ENCODE measurements around the gene IGSF21. TPM values are rescaled to one million over a fixed set of nuclear protein-coding genes. Genes with fewer than 3 reads are reported as not detected.

Gene IGSF21
- total RNA-seq, 1 donor from 2014 or later = 1.3 TPM

GRCh38 chr1:18264450-18265039 is 156.9 kb downstream of the IGSF21 start:
- Mint-ChIP-seq H3K27me3 (ENCODE audit: unreplicated experiment) (peaks cover 3% of the 10 kb centered on the region), H3K9me3 (ENCODE audit: unreplicated experiment) (no peaks in the 10 kb centered on the region), H3K36me3 (ENCODE audit: unreplicated experiment) (no peaks in the 10 kb centered on the region), H3K4me1 (ENCODE audit: low read depth, unreplicated experiment) (peaks cover 2% of the 10 kb centered on the region), H3K27ac (ENCODE audit: unreplicated experiment) (no peak overlapping the region), H3K4me3 (ENCODE audit: unreplicated experiment) (no peak overlapping the region)
- TF ChIP-seq, protein P1, sequence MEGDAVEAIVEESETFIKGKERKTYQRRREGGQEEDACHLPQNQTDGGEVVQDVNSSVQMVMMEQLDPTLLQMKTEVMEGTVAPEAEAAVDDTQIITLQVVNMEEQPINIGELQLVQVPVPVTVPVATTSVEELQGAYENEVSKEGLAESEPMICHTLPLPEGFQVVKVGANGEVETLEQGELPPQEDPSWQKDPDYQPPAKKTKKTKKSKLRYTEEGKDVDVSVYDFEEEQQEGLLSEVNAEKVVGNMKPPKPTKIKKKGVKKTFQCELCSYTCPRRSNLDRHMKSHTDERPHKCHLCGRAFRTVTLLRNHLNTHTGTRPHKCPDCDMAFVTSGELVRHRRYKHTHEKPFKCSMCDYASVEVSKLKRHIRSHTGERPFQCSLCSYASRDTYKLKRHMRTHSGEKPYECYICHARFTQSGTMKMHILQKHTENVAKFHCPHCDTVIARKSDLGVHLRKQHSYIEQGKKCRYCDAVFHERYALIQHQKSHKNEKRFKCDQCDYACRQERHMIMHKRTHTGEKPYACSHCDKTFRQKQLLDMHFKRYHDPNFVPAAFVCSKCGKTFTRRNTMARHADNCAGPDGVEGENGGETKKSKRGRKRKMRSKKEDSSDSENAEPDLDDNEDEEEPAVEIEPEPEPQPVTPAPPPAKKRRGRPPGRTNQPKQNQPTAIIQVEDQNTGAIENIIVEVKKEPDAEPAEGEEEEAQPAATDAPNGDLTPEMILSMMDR (IDR thresholded peaks at IDR 0.05; ENCODE audit: partially characterized antibody, unreplicated experiment) = no peak
- no peak for DNase-seq

DNA sequence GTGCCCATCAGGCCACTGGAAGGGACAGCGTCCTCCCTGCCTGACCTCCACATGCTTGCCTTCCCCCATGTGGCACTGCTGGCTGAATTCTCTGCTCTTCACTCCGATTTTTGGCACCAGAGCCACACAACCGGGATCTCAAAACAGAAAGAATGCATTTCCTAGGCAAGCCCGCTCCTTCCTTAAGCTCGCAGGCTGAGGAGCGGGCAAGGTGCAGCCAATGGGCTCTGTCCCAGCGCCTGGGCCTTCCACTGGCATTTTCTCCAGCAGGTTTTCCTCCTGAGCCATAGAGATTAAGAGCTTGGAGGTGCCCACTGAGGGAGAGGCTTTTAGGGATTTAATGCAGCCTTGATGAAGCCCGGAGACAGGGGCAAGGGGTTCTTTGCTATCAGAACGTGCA is 158.0 kb downstream of the IGSF21 start:
- Mint-ChIP-seq H3K27me3 (ENCODE audit: unreplicated experiment) (peaks cover 4% of the 10 kb centered on the region), H3K4me3 (ENCODE audit: unreplicated experiment) (no peak overlapping the region), H3K27ac (ENCODE audit: unreplicated experiment) (no peak overlapping the region), H3K9me3 (ENCODE audit: unreplicated experiment) (peaks cover 2% of the 10 kb centered on the region), H3K36me3 (ENCODE audit: unreplicated experiment) (no peaks in the 10 kb centered on the region), H3K4me1 (ENCODE audit: low read depth, unreplicated experiment) (peaks cover 2% of the 10 kb centered on the region)
- TF ChIP-seq, protein P1 (IDR thresholded peaks at IDR 0.05; ENCODE audit: partially characterized antibody, unreplicated experiment) = no peak
- DNase-seq = no peak

GRCh38 chr1:18266391-18266790 is 158.8 kb downstream of the IGSF21 start:
- Mint-ChIP-seq H3K9me3 (ENCODE audit: unreplicated experiment) (peaks cover 2% of the 10 kb centered on the region), H3K4me1 (ENCODE audit: low read depth, unreplicated experiment) (peaks cover 2% of the 10 kb centered on the region), H3K36me3 (ENCODE audit: unreplicated experiment) (no peaks in the 10 kb centered on the region), H3K27me3 (ENCODE audit: unreplicated experiment) (peaks cover 4% of the 10 kb centered on the region), H3K27ac (ENCODE audit: unreplicated experiment) (no peak overlapping the region), H3K4me3 (ENCODE audit: unreplicated experiment) (no peak overlapping the region)
- DNase-seq = no peak
- TF ChIP-seq, protein P1 (IDR thresholded peaks at IDR 0.05; ENCODE audit: partially characterized antibody, unreplicated experiment) = no peak

GRCh38 chr1:18271336-18271735 is 163.7 kb downstream of the IGSF21 start:
- Mint-ChIP-seq H3K36me3 (ENCODE audit: unreplicated experiment) (no peaks in the 10 kb centered on the region), H3K4me3 (ENCODE audit: unreplicated experiment) (no peak overlapping the region), H3K27me3 (ENCODE audit: unreplicated experiment) (peaks cover 4% of the 10 kb centered on the region), H3K9me3 (ENCODE audit: unreplicated experiment) (peaks cover 2% of the 10 kb centered on the region), H3K27ac (ENCODE audit: unreplicated experiment) (no peak overlapping the region), H3K4me1 (ENCODE audit: low read depth, unreplicated experiment) (no peaks in the 10 kb centered on the region)
- TF ChIP-seq, protein P1 (IDR thresholded peaks at IDR 0.05; ENCODE audit: partially characterized antibody, unreplicated experiment) = no peak
- DNase-seq = no peak

- DNase-seq = no peak
- Mint-ChIP-seq H3K27ac (ENCODE audit: unreplicated experiment) (peak overlapping the region; percentile 18), H3K27me3 (ENCODE audit: unreplicated experiment) (no peaks in the 10 kb centered on the region), H3K36me3 (ENCODE audit: unreplicated experiment) (no peaks in the 10 kb centered on the region), H3K4me3 (ENCODE audit: unreplicated experiment) (peak overlapping the region; percentile 59), H3K4me1 (ENCODE audit: low read depth, unreplicated experiment) (peaks cover 20% of the 10 kb centered on the region), H3K9me3 (ENCODE audit: unreplicated experiment) (peaks cover 2% of the 10 kb centered on the region)
- TF ChIP-seq, protein P1 (IDR thresholded peaks at IDR 0.05; ENCODE audit: partially characterized antibody, unreplicated experiment) = no peak
Observed at GRCh38 chr1:18278946-18279345, 171.3 kb downstream of the IGSF21 start.
